Esophagus squamous epithelium (tissue), 5 donors: ENCODE results near the gene SREBF2. TPM values are rescaled to one million over a fixed set of nuclear protein-coding genes. Genes with fewer than 3 reads are reported as not detected.

Experiments
- DNase-seq: peaks from one replicate; lab custom pipeline; 2025; lab: John Stamatoyannopoulos, UW
- H3K27ac ChIP-seq, 4 donors: fragments of 200-600 bp; sonication (generic); one replicate each; pipeline ENCODE4 v1.5.1; 2016 to 2019; ENCODE audit warnings: mild to moderate bottlenecking in 1 of 4
- H3K27me3 ChIP-seq, 4 donors: fragments of 200-600 bp; sonication (generic); 1 replicate in 3 of 4; 2 replicates in 1 of 4; pipeline versions ENCODE4 v1.5.1 to v1.6.0; 2017 to 2021; ENCODE audit warnings: antibody characterized with exemption in 1 of 4
- H3K36me3 ChIP-seq, 3 donors: fragments of 200-600 bp; sonication (generic); one replicate each; pipeline ENCODE4 v1.5.1; 2016 to 2019
- H3K4me1 ChIP-seq, 3 donors: fragments of 200-600 bp; sonication (generic); one replicate each; pipeline ENCODE4 v1.5.1; 2017 to 2019
- H3K4me3 ChIP-seq, 4 donors: fragments of 200-600 bp; sonication (generic); 1 replicate in 3 of 4; 2 replicates in 1 of 4; pipeline ENCODE4 v1.5.1; 2016 to 2019; ENCODE audit warnings: mild to moderate bottlenecking in 2 of 4, moderate library complexity in 1 of 4
- H3K9me3 ChIP-seq, 3 donors: fragments of 200-600 bp; sonication (generic); one replicate each; pipeline ENCODE4 v1.5.1; 2016 to 2019
- POLR2A ChIP-seq, 4 donors: fragments of 450-650 bp; IDR thresholded peaks; one replicate each; pipeline ENCODE4 v1.6.1; 2017; ENCODE audit warnings: antibody characterized with exemption in 4 of 4, mild to moderate bottlenecking in 4 of 4, moderate library complexity in 3 of 4
- WGBS, 2 donors: methylation state at CpG; one replicate each; pipeline ENCODE4 v1.1.5; 2018; 5-methylcytosine and 5-hydroxymethylcytosine counted together
- intact Hi-C: fragments of 100-400 bp; cut with DNase I; formaldehyde crosslinking; loops from one replicate; pipeline ENCODE4 v1.15.0; 2022
- total RNA-seq, 4 donors: library from RNA; depleted of rRNA; stranded (reverse); fragments of >200 nt; gene quantifications; one replicate each; pipeline ENCODE4 v1.1.0, GENCODE V29; 2016
- TF ChIP-seq, protein P1 (sequence below), 6 experiments: fragments of 450-650 bp in 4 of 6; fragments of 200-600 bp in 2 of 6; sonication (generic) in 2 of 6; IDR thresholded peaks; one replicate each; pipeline ENCODE4 v1.5.1; 2016 to 2019; ENCODE audit warnings: antibody characterized with exemption in 6 of 6, mild to moderate bottlenecking in 4 of 6, moderate library complexity in 4 of 6
- donor health status: DM: yes; HTN: yes; CAD: no.

SREBF2 gene
- total RNA-seq, 4 donors from 2014 or later: 72.8 to 138 (median 98.6) TPM

DNA sequence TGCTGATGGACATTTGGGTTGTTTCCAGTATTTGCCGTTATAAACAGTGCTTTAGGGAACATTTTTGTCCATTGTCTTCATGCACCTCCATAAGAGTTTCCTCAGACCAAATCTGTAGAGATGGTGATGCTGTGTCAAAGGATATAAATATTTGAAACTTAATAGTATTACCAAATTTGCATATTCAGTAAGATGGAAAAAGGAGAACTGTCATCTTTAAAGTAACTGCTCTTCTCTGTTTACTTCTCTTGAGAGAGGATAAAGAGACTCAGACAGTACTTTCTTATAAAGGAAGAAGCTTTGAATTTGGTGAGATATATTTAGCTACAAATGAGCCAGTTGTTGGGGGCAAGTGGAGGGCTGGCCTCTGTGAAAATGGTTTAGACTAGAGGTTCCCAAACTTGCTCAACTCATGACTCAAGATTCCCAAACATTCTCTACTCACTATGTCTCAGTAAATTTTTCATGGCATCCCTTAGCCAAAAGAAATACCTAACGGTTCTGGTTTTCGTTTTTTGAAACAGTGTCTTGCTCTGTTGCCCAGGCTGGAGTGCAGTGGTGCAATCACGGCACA is 55.8 kb downstream of the SREBF2 start:
- WGBS, 2 donors: 67 to 71% methylated on average over 4 of the region's 4 CpGs
- Histone ChIP-seq H3K4me1 (no peaks in the 10 kb centered on the region), H3K27ac (no peak overlapping the region), H3K4me3 (no peak overlapping the region), H3K9me3 (no peaks in the 10 kb centered on the region), H3K27me3 (no peaks in the 10 kb centered on the region), H3K36me3 (peaks cover 45 to 100% (median 49%) of the 10 kb centered on the region in 3 donors)
- intact Hi-C loops: no loop called here
- no peak for DNase-seq
- no peak for TF ChIP-seq POLR2A (IDR thresholded peaks at IDR 0.05)
- TF ChIP-seq, protein P1, sequence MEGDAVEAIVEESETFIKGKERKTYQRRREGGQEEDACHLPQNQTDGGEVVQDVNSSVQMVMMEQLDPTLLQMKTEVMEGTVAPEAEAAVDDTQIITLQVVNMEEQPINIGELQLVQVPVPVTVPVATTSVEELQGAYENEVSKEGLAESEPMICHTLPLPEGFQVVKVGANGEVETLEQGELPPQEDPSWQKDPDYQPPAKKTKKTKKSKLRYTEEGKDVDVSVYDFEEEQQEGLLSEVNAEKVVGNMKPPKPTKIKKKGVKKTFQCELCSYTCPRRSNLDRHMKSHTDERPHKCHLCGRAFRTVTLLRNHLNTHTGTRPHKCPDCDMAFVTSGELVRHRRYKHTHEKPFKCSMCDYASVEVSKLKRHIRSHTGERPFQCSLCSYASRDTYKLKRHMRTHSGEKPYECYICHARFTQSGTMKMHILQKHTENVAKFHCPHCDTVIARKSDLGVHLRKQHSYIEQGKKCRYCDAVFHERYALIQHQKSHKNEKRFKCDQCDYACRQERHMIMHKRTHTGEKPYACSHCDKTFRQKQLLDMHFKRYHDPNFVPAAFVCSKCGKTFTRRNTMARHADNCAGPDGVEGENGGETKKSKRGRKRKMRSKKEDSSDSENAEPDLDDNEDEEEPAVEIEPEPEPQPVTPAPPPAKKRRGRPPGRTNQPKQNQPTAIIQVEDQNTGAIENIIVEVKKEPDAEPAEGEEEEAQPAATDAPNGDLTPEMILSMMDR (IDR thresholded peaks at IDR 0.05): no peak

DNA sequence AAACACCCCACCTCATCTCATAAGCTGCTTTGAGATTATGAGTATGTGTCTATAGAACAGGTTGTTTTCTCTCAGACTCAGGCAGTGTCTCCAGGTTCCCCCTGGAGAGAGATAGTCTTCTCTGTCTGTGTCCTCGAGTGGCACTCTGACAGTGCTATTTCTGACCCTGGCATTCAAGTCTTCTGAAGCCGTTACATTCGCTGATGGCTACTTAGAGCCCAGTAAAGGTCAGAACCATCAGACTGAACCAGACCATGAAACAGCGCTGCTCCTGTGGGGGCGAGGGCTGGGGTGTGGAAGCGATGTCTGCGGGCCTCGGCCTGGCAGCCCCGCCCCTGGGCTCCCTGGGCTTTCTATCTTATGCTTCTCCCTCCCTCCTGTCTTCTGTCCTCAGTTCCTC is 58.5 kb downstream of the SREBF2 start:
- 92 to 98% methylated on average over 7 to 8 of the region's 9 CpGs for WGBS, 2 donors
- Histone ChIP-seq H3K9me3 (no peaks in the 10 kb centered on the region), H3K36me3 (peaks cover 33 to 100% (median 45%) of the 10 kb centered on the region in 3 donors), H3K27ac (no peak overlapping the region), H3K4me1 (no peaks in the 10 kb centered on the region), H3K4me3 (no peak overlapping the region), H3K27me3 (no peaks in the 10 kb centered on the region)
- intact Hi-C loops: no loop called here
- TF ChIP-seq, protein P1 (IDR thresholded peaks at IDR 0.05): no peak
- TF ChIP-seq POLR2A (IDR thresholded peaks at IDR 0.05): no peak
- DNase-seq: no peak

DNA sequence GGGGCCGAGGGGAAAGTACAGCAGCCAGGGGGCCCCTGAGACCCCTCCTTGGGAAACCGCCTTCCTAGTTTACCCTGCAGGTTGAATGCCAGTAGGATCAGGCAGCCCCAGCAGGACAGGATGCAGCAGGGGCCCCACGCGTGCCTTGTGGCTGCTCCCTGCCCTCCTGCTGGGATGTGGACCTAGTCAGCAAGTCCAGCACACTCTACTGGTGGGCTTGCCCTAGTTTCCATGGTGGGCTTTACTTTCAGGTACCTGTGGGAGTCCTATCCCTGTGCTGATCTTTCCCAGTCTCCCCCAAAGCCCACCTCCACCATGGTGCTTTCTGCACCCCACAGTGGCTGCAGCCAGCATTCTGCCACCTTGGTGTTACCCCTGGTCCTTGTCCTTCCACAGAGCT is 59.8 kb downstream of the SREBF2 start:
- H3K27ac ChIP-seq: no peak overlapping the region
- 96% methylated on average over 2 of the region's 4 CpGs; no CpG with 5 or more reads in 1 of the 2 donors for WGBS, 2 donors
- H3K27me3 ChIP-seq: no peaks in the 10 kb centered on the region
- TF ChIP-seq, protein P1 (IDR thresholded peaks at IDR 0.05): no peak
- no peak for TF ChIP-seq POLR2A (IDR thresholded peaks at IDR 0.05)
- DNase-seq: no peak
- H3K4me1 ChIP-seq: no peaks in the 10 kb centered on the region
- H3K36me3 ChIP-seq: peaks cover 38 to 100% (median 52%) of the 10 kb centered on the region in 3 donors
- no peaks in the 10 kb centered on the region for H3K9me3 ChIP-seq
- no peak overlapping the region for H3K4me3 ChIP-seq
- intact Hi-C loops: no loop called here

DNA sequence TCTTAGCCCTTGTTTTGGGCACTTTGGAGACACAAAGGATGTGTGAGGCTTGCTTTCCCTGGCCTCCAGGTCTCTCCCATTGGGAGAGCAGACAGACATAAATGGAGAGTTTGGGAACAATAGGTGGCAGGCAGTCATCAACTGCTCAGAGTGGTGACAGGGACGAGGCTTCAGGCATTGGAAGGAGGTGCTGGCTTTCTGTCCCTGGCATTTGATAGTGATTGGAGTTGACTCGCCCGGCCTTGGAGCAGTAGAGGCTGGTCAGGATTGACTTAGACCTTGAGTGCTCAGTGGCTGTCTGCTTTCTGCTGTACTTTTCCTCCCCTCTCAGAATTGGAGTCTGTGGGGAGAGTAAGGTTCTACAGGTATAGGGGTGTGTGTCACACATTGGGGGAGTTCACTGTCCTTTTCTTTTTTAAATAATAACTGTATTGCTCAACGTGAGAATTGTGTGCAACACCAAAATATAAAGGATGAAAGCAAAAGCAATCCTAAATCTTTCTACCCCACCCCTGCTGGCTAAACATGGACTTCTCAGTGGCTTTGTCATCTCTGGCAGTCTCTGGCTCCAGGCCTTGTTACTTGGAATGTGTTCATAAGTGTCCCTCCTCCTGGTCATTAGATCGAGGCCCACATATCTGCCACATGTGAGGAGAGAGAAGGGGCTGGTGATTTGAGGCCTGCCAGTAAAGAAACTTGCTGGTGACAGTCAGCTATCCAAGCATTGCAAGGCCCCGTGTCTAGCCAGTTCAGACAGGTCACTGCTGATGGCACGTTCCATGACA is 60.9 kb downstream of the SREBF2 start:
- H3K36me3 ChIP-seq: peaks cover 41 to 100% (median 59%) of the 10 kb centered on the region in 3 donors
- no peak for TF ChIP-seq POLR2A (IDR thresholded peaks at IDR 0.05)
- TF ChIP-seq, protein P1 (IDR thresholded peaks at IDR 0.05): no peak
- no peaks in the 10 kb centered on the region for H3K27me3 ChIP-seq
- no peak overlapping the region for H3K4me3 ChIP-seq
- DNase-seq: no peak
- H3K9me3 ChIP-seq: no peaks in the 10 kb centered on the region
- no peak overlapping the region for H3K27ac ChIP-seq
- H3K4me1 ChIP-seq: no peaks in the 10 kb centered on the region
- 75 to 84% methylated on average over 6 to 7 of the region's 7 CpGs for WGBS, 2 donors
- intact Hi-C loops: no loop called here

DNA sequence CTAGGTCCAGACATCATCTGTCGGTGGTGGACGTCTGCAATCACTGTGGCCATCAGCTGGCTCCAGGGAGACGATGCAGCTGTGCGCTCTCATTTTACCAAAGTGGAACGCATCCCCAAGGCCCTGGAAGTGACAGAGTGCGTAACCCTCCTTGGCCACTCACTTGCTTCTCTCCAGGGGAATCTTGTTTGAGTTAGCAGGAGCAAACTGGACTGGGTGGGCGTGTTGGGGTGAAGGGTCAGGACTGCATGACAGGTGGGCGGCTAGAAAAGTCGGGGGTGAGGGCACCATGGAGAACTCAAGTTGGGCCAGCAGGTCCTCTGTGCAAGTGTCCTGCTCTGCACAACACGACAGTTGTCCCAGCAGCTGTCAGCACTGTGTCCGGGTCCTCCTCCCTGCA is 65.7 kb downstream of the SREBF2 start:
- Histone ChIP-seq H3K36me3 (peaks cover 41 to 100% (median 62%) of the 10 kb centered on the region in 3 donors), H3K27ac (no peak overlapping the region), H3K9me3 (no peaks in the 10 kb centered on the region), H3K4me3 (no peak overlapping the region), H3K4me1 (no peaks in the 10 kb centered on the region), H3K27me3 (no peaks in the 10 kb centered on the region)
- 90 to 98% methylated on average over 4 to 10 of the region's 11 CpGs for WGBS, 2 donors
- no peak for DNase-seq
- intact Hi-C loops: no loop called here
- TF ChIP-seq POLR2A (IDR thresholded peaks at IDR 0.05): no peak
- TF ChIP-seq, protein P1 (IDR thresholded peaks at IDR 0.05): no peak
